H54 (cell line): ENCODE results near the gene ARSG.
A peak's percentile ranks its signal among the peaks of the same experiment; 100 is the strongest.
"Not testable (repeated sequence)": the region's sequence is repeated elsewhere in the genome, so short reads cannot be mapped to it uniquely, and the experiment has no call there.

Experiments used
- DNase-seq: peaks from one replicate; pipeline ENCODE4 v3.0.0; 2011; ENCODE audit warnings: low spot score, mixed read lengths; ENCODE audit not compliant: insufficient read length
- FAIRE-seq: peaks from 3 replicates; lab custom pipeline; 2011; peaks lifted over from hg19 to GRCh38; lab: Jason Lieb, UNC
- POLR2A ChIP-seq: IDR thresholded peaks from 2 replicates; pipeline ENCODE4 v1.6.1; 2011; ENCODE audit warnings: low read depth, mild to moderate bottlenecking, low read length

The ARSG gene

GRCh38 chr17:68307443-68307842 lies 16.1 kb downstream of the ARSG start:
- TF ChIP-seq POLR2A: no peak
- FAIRE-seq (no peak), DNase-seq (no peak)

- not testable (repeated sequence) for FAIRE-seq
Observed at GRCh38 chr17:68308486-68308885, 17.2 kb downstream of the ARSG start.

GRCh38 chr17:68309066-68309670 lies 17.9 kb downstream of the ARSG start:
- FAIRE-seq, DNase-seq: not testable (repeated sequence)

More at GRCh38 chr17:68308486-68308885, 17.2 kb downstream of the ARSG start:
- DNase-seq: not testable (repeated sequence)

- no peak for TF ChIP-seq POLR2A
Observed at GRCh38 chr17:68310152-68310551, 18.9 kb downstream of the ARSG start.

GRCh38 chr17:68314916-68315535 lies 23.7 kb downstream of the ARSG start:
- FAIRE-seq: no peak
- TF ChIP-seq POLR2A: no peak
- no peak for DNase-seq

More at GRCh38 chr17:68310152-68310551, 18.9 kb downstream of the ARSG start:
- FAIRE-seq (no peak), DNase-seq (no peak)

GRCh38 chr17:68315930-68316329 lies 24.6 kb downstream of the ARSG start:
- TF ChIP-seq POLR2A: no peak
- DNase-seq (no peak), FAIRE-seq (no peak)

- TF ChIP-seq POLR2A: no peak
- FAIRE-seq (no peak), DNase-seq (no peak)
Observed at GRCh38 chr17:68317458-68317857, 26.2 kb downstream of the ARSG start.

GRCh38 chr17:68318103-68318991 lies 27.1 kb downstream of the ARSG start:
- DNase-seq: peak; percentile 91
- TF ChIP-seq POLR2A: no peak
- peak; percentile 93 for FAIRE-seq

- TF ChIP-seq POLR2A: no peak
- no peak for FAIRE-seq
- DNase-seq: no peak
Observed at GRCh38 chr17:68319410-68320162, 28.3 kb downstream of the ARSG start.

- FAIRE-seq (no peak), DNase-seq (no peak)
- no peak for TF ChIP-seq POLR2A
Observed at GRCh38 chr17:68320311-68320865, 29.1 kb downstream of the ARSG start.

- no peak for FAIRE-seq
- no peak for TF ChIP-seq POLR2A
Observed at GRCh38 chr17:68320943-68321555, 29.8 kb downstream of the ARSG start.

GRCh38 chr17:68321556-68321954 lies 30.3 kb downstream of the ARSG start:
- no peak for DNase-seq
- no peak for FAIRE-seq
- no peak for TF ChIP-seq POLR2A

More at GRCh38 chr17:68320943-68321555, 29.8 kb downstream of the ARSG start:
- no peak for DNase-seq

- no peak for DNase-seq
- TF ChIP-seq POLR2A: no peak
- no peak for FAIRE-seq
Observed at GRCh38 chr17:68322630-68323029, 31.3 kb downstream of the ARSG start.
